GM19467 (cell line): Measurements from ENCODE around the gene GRN.
"Not testable (repeated sequence)": the region's sequence is repeated elsewhere in the genome, so short reads cannot be mapped to it uniquely, and the experiment has no call there.

ENCODE experiments used
- ATAC-seq: cut with Tn5 transposase; IDR thresholded peaks from one replicate; pipeline ENCODE4 v1.9.1; 2021; ENCODE audit warnings: mild to moderate bottlenecking, moderate library complexity; ENCODE audit not compliant: unreplicated experiment

GRN gene

DNA sequence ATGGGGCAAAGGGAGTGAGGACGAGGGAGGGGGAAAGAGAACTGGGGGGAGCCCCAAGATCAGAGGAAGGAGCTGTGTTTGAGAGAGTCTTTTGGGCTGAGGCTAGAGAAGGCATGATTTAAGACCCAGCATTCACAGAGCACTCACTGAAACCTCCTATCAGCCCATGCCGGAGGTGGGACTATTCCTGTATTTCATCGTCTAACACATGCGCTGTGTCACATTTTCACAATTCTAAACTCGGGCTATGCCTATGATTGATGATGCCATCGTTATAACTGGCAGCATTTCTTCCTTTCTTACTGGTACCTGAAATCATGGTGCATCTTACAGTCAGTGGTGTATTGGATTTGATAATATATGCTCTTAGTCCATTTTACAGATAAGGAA lies 15.0 kb downstream of the GRN start:
- ATAC-seq: no peak

DNA sequence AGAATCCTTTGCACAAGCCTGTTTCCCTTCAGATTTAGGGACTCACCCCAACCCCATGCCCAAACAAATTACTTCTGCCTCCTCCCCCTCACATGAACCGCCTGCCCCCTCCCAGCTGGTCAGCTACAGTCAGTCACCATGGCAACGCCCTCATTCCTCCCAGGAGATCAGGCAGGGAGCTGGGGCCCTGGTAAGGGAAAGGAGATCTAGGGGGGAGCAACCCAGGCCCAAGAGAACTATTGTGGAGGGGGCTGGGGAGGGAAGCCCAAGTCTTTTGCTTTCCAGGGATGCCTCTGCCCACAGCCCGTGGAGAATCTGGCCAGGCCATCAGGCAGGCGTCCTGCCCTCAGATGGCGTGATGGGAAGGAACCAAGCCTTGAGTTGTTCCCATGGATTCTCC lies 15.7 kb downstream of the GRN start:
- ATAC-seq: no peak

DNA sequence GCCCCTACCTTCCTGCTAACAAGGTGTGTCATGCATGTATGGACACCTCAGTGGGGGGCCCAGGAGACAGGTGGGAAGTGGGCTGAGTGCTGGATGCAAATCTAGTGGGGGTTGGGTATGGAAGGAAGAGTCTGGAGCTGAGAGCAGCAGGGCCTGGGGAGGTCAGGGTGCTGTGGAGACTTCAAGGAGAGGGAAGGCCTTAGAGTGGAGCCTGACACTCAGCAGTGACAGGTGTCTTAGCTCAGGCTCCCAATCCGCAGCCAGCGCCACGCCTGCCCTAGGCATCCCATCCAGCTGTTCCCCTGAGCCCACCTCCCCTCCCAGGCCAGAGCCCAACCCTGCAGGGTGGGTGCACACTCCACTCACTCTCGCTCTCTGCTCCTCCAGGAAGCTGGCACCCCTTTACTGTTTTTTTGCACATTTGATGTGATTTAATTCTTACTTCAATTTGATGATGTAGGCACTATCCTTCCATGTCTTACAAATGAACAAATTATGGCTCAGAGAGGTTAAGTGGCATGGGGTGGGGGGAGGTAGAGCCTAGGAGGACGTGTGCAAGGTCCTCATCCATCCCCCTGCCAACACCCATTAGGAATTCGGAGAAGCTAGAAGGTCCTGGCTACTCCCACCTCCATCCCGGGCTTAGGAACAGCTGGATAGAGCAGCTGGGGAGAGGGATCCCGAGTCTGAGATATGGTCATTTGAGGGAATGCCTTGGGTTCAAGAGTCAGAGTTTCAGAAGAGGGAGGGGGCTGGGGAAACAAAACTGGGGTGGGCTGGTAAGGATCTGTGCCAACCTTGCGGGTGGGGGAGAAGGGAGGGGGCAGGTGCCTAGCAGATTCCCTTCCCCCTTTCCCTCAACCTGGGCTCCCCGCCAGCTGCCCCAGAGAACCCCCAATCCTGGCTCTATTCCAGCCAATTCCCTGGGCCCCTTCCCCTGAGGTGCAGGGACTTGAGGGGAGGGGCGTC lies 16.5 kb downstream of the GRN start:
- no peak for ATAC-seq

DNA sequence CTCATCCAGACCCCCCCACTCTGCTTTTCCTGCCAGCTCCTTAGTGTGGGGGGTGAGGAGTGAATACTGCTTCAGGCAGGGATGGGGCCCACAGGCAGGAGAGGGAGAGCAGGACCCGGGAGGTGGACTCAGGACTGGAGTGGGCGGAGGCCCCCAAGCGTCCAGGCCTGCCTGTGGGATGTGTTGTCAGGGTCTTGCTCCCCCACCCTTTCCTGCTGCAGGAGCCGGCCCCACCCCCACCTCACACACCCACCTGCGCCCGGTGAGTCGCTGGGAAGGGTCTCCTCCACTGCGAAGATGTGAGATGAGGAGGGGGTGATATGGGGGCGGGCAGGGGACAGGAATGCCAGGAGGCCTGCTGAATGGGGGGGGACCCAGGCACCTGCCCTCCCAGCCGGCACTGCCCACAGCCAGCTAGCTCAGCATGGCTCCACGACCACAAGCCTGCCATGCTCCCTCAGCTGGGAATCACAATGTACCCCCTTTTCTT lies 17.4 kb downstream of the GRN start:
- no peak for ATAC-seq

DNA sequence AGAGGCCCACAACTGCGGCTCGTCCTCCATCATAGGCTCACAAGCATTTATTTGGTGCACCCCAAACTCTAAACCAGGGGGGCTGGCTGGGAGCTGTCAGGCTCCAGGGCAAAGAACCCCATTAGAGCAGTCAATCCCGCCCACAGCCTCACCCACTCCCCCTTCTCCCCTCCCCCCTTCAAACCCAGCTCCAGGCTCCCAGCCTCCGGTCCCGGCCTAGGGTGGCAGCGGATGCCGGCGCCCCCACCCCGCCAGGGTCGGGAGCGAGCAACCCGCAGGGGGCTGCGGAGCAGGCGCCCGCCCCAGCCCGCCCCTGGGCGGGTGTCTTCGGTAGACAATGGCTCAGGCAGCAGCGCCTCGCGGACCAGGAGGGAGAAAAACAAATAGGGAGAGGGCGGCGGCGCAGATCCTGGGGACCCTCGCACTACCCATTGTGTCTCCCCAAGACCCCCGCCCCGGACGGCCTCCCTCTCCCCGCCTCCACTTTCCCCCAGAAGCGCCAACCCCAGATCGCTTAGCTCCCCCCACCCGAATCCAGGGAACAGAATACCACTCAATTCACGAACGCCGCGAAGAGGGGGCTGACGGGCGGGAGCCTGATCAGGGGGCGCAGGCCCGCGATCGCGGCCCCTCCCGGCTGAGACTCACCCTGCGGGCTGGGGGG lies 18.0 kb downstream of the GRN start:
- ATAC-seq: no peak

DNA sequence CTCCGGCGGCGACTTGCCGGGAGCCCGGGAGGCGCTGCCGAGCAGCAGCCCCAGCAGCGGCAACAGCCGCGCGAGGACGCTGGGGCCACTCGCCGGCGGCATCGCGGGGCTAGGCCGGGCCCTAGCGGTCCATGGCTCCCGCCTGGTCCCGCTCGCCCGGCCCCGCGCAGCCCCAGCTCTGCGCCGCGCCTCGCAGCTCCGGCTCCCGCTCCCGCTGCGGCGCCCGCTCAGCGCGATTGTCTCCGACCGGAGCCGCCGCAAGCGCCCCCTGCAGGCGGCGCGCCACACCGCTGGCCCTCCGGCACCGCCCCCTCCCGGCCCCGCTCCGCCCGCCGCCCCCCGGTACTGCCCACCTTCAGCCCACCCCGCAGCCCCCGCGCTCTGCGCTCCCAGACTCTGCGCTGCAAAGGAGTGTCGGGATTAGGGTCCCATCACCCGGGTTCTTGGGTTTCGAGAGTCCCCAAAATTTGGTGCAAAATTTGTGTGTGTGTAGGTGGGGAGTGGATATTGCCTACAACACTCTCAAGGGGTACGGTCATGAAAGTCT lies 18.6 kb downstream of the GRN start, which contains the start of gene FAM171A2:
Gene FAM171A2 (minus strand): TSS at position 241 of the 547 bp plus-strand sequence. CDS start 139 bp downstream, at position 102.
- ATAC-seq: no peak

DNA sequence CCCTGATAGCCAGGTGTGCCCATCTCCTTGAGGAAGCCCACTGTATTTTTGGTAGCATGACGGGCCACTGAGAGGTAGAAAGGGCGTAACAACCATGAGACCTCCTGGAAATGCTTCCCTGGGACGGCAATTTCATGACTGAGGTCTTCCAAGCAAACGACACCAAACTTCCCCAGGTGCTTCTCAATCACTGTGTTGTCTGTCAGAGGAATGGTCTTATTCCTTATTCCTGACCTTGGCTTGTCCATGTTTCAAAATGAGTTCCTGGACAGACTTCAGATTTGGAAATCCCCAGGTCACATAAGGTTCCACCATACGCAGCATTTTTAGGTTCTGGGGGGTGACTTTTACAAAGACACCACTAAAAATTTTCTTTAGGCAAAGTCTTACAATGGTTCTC lies 19.9 kb downstream of the GRN start:
- not testable (repeated sequence) for ATAC-seq

DNA sequence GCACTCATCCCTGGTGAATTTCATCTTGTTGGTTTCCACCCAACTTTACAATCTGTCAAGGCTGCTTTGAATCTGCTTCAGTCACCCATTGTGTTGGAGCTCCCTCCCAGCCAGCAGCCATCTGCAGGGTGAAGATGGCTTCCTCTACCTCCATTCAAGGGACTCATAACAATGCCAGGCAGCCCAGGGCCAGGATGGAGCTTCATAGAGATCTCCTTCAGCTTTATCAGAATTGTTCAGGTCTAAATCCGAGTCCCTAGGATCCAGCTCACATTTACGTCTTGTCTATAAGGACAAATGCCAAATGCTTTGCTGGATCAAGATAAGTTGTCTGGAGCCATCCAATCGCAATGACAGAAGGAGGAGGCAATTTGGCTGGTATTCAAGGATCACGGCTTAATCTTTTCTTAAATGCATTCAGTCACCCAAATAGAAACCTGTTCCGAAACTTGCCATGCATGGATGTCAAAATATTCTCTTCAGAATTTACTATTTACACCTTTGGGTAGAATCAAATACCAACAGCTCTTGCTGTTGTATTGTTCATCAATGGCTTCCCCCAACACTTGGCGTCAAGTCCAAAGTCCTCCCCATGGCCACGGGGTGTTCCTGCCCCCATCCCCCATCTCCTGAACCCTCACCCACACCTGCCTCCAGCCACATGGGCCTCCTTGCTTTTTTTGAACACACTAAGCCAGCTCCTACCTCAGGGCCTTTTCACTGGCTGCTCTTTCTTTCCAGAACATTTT lies 22.3 kb downstream of the GRN start:
- no peak for ATAC-seq

DNA sequence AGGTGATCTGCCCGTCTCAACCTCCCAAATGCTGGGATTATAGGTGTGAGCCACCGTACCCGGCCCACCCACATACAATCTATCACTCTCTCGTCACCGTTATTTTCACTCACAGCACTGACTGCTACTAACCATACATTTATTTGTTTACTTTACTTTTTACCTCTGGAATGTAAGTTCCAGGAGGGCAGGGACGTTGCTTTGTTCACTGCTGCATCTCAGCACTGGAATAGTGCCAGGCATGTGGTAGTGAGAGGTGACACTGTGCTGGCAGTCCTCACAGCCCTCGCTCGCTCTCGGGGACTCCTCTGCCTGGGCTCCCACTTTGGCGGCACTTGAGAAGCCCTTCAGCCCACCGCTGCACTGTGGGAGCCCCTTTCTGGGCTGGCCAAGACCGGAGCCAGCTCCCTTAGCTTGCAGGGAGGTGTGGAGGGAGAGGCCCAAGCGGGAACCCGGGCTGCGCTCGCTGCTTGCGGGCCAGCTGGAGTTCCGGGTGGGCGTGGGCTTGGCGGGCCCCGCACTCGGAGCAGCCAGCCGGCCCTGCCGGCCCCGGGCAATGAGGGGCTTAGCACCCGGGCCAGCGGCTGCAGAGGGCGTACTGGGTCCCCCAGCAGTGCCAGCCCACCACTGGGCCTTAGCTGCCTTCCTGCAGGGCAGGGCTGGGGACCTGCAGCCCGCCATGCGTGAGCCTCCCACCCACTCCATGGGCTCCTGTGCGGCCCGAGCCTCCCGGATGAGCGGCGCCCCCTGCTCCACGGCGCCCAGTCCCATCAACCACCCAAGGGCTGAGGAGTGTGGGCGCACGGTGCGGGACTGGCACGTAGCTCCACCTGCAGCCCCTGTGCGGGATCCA lies 23.5 kb downstream of the GRN start:
- not testable (repeated sequence) for ATAC-seq

DNA sequence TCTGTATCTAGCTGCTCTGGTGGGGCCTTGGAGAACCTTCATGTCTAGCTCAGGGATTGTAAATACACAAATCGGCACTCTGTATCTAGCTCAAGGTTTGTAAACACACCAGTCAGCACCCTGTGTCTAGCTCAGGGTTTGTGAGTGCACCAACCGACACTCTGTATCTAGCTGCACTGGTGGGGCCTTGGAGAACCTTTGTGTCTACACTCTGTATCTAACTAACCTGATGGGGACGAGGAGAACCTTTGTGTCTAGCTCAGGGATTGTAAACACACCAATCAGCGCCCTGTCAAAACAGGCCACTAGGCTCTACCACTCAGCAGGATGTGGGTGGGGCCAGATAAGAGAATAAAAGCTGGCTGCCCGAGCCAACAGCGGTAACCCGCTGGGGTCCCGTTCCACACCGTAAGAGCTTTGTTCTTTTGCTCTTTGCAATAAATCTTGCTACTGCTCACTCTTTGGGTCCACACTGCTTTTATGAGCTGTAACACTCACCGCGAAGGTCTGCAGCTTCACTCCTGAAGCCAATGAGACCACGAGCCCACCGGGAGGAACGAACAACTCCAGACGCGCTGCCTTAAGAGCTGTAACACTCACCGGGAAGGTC lies 24.4 kb downstream of the GRN start:
- ATAC-seq: not testable (repeated sequence)

- ATAC-seq: no peak
Measured at GRCh38 chr17:44372036-44372435, 26.9 kb downstream of the GRN start.

DNA sequence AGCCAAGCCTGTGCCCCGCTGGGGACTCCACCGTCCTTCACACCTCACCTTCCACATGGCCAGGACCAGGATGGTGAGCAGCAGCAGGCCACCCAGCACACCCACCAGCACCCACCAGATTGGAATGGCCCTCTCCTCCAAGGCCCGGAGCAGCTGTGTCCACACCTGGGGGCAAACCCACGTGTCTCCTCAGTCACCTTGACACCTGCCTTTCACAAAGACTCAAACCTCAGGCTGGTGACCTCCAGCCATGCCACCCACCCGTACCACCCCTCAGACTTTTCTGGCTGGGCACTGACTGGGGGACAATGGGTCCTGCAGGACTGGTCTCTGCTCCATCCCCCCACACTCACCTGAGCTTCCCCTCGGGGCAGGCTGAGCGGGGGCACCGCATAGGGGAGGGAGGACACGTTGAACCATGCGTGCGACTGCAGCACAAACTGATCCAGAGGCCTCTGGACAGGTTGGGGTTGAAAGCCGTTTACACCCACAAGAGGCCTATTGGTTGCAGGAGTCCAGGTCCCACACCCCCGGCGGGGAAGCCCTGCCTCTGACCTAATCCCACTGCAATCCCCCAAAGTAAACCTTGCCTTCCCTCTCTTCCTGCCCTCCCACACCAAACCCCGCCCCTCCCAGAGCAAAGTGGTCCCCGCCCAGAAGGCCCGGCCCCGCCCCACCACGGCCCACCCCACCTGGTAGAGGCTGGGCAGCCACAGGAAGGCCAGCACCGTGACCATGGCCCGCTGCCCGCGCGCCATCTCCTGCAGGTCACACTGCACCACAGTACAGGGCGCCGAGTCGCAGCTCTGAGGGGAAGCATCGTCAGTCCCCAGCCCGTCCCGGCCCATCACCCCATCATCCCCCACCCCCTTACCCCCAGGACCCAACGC lies 29.4 kb downstream of the GRN start:
- no peak for ATAC-seq

GRCh38 chr17:44375196-44376017 lies 30.3 kb downstream of the GRN start:
- no peak for ATAC-seq

DNA sequence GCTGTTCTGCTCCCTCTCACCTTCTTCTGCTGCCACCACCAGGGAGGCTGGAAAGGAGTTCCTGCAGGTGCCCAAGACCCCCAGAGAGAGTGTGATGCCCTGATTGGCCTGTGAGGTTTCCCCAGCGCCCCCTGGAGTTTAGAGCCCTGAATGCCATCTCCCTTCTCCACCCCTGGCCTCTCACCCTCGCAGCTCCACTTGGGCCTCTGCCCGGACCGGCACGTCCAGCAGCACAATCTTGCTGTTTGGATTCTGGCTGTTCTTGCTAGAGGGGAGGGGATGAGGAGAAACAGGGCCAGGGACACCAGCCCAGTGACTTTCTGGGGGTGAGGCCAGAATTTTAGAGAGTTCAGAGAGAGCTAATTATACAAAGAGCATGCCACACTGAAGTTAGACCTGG lies 31.0 kb downstream of the GRN start:
- ATAC-seq: no peak

DNA sequence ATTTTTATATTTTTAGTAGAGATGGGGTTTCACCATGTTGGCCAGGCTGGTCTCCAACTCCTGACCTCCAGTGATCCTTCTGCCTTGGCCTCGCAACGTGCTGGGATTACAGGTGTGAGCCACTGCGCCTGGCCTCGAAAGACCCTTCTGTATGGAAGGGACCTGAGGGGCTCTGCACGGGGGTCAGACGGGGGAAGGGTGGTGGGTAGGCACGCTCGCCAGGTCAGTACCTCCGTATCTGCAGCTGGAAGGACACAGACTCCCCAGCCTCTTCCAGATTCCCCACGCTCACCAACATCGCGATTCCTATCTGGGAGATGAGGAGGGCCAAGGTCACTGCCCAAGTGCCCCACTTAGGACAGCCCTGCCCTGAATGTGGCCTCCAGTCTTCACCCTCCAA lies 31.7 kb downstream of the GRN start:
- ATAC-seq: no peak

DNA sequence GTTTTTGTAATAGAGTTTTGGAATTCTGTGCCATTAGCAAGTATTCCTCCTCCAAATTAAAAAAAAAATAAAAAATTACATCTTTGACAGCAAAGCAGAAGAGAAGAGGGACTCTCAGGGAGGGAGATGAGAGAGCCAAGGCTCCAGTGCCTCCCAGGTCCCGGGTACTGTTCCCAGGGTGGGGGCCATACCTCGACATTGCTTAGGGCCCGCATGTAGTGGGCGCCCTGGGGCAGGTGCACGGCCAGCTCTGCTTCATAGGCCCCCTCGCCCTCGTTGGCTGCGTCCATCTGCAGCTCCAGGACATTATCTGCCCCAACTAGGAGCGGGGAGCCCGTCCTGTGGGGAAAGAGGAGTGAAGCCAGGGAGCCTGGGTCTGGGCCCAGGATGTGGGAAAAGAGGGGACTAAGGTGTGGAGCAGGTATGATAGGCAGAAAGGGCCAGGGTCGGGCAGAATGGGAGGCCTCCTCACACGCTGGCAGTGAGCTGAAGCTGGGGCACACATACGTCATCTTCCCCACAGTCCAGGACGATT lies 33.1 kb downstream of the GRN start:
- no peak for ATAC-seq

GRCh38 chr17:44379887-44380286 lies 34.8 kb downstream of the GRN start:
- ATAC-seq: no peak
